UCSD-AML1 (cell line): Measurements from ENCODE around the gene XYLT1.

Experiments used
- DNase-seq: peaks from one replicate; lab custom pipeline; 2025; ENCODE audit not compliant: unreplicated experiment; lab: John Stamatoyannopoulos, UW

Gene XYLT1

DNA sequence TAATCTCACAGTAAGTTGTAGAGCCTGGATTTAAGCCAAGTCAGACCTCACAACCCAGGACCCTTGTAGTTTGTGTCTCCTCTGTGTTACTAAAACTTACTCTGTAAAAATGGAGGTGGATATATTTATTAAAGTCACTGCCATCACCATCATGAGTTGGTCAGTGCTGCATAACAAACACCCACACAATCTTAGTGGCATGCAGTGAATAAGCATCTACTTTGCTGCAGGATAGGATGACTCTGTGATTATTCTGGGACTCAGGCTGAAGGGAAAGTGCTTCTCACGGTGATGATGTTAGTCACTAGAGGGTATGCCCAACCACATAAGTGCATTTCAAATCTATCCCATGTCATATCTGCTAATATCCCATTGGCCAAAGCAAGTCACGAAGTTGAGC is 398.7 kb downstream of the XYLT1 start:
- no peak for DNase-seq

DNA sequence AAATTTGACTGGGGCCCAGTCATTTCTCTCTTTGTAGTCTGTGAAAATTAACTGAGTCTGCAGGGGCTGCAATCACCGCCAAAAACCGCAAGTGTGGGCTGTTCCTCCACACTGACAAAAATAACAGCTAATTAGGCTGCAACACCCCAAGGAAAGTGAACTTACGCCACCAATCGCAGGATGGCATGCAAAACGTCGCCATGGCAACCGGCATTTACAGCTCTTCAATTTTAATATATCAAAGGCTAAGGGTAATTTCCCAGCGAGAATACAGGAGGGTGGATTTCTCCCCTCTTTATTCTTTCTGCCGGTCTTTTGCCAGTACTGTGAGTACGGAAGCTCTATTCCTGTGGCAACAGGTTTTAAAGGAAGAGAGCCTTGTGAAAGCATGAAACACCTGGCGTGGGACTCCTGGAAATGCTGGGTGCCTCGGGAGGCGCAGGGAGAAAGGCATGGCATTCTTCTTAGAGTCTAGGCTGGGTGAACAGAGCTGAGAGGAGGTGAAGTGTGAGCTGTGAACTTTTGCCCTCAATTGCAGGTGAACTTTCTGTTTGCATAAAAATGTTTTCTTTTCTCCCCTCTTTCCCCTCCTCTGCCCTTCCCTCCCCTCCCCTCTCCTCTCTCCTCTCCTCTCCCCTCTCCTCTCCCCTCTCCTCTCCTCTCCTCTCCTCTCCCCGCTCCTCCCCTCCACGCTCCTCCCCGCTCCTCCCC is 399.7 kb downstream of the XYLT1 start:
- no peak for DNase-seq

DNA sequence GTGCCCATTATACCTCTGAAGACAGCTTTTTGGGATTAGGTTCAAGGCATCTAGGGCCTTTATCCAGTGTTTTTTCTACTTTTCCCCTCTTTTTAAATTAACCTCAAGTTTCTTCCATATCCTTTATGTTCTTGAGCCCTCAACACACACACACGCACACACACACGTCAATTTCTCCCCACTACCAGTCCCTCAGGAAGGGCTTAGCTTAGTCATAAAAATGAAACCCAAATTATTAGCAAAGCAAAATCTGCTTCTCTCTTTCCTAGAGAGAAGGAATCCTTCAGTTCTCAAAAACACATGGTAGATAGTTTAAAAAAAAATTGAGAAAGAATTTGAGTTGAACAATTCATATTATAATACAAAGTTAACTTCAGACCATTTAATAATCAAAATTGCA is 401.1 kb downstream of the XYLT1 start:
- DNase-seq = no peak

DNA sequence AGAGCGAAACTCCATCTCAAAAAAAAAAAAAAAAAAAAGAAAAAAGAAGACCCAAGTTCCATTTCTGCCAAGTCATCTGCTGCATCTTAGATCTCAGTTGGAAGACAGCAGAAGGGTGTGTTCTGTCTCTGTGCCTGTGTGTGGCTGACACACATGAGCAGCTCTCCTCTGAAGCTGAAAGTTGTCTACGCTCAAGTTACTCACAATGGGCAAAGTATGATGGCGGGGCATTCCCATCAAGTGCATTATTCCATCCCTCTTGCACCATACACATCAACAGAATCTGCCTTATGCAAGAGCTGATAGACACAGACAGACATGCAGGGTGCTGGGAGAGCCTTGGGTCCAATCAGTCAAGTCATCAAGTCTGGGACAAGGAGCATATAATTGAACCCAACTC is 402.2 kb downstream of the XYLT1 start:
- no peak for DNase-seq

DNA sequence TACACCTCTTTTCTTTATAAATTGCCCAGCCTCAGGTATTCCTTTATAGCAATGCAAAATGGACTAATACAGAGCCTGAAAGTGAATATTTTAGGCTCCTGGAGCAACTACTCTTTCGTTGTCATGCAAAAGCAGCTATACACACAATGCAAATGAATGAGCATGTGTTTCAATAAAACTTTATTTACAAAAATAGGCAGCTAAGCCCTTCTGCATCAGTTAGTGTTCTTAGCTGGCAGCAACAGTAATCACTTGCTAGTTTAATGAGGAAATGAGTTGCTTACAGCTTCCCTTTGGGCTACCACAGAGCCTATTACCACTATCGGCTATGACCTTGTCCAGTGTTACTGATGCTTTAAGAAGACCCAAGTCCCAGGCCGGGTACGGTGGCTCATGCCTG is 402.9 kb downstream of the XYLT1 start:
- no peak for DNase-seq

DNA sequence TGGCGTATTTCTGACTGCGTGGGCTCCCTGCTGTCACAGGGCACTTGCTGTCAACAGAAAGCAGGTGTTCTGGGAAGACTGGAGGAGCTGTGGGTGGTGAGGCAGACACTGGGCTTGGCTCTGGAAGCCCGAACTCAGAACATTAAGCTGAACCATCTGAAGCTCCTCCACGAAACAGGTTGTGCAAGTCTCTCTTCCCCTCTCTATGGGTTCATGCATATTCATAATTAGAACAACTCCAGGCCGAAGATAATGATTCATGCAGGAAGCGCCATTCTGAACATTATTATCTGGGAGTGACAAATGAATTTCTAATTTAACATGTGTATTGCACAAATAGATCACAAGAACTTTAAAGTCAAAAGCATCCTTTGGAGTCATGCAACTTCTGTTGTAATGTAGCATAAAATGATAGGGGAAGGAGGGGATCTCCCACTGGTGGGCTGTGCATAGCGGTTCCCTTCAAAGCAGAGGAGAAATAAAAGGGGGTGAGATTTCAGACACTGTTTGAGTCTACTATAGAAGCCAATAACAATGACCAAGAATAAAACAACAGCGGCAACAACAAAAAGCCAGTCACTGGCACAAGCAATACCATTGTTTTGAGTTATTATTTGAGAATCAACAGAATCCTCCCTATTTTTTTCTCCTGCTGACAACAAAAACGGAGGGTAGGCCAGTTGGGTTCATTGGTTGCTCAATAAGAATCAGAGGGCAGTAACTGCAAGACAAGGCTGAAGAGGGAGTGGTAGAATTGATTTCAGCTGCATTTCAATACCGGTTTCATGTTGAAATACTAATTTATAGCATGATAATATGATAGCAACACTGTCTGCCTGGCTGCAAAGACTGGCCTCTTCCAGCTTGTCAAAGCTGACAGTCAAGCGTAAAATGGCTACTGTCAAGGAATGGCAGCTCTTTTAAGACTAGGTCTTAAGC is 407.3 kb downstream of the XYLT1 start:
- no peak for DNase-seq

DNA sequence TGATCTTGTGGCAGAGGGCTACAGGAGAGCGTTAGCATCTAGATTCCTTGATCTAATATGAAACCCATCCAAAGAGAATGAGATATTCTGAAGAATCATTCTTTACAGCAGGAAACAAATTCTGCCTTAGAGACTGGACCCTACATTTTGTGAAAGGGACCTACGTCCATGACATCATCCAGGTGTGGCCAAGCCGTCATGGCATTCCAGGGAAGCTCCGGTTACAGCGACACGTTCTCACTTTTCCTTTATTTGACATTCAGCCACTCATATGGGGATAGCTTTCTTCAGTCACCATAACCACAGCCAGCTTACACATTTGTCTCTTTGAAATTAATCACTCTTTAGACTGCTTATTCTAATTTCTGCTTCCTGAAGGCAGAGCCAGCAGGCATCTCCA is 408.1 kb downstream of the XYLT1 start:
- DNase-seq = no peak

DNA sequence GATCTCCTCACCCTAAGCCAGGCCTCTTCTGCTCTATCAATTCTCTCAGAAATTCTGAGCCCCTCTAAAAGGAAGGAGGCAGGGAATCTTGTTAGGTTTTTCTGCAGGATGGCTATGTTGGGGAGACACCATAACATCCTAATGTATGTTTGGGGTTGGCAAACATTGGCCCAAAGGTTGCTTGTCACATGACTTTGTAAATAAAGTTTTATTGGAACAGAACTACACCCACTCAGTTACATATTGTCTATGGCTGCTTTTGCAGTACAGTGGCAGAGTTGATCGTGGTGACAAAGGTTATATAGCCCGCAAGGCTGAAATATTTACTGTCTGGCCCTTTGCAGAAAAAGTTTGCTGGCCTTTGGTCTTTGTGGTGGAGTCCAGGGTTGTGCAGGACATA is 409.4 kb downstream of the XYLT1 start:
- no peak for DNase-seq

DNA sequence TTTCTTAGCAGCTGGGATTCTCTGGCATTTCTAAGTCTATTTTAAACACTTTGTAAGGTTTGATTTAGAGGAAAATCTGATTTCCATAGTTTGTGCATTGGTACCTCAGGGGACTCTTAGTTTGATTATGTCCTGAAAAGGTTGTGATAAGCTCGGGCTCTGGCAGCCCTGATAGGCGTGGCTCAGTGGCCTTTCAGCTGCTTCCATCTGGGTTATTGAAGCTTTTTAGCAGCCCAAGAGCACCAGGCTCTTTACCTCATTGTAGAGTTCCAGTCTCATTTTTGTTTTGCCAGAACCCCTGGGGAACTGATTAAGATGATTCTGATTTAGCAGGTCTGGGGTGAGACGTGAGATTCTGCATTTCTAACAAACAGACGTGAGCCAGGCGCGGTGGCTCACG is 412.3 kb downstream of the XYLT1 start:
- no peak for DNase-seq

DNA sequence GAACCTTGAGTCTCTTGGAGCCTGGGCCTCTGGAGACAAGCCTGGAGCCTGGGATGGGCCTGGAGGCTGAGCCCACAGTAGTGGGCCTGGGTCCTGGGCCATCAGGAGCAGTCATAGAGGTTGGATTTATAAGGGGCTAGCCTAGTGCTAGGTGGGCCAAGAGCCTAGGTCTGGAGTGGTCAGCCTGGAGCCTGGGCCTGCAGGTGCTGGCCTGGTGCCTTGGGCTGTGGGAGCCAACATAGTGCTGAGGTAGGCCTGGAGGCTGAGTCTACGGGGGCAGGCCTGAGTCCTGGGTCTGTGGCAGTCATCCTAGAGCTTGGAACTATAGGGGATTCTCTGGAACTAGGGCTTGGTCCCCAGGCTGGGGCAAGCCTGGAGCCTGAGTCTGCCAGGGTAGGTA is 414.1 kb downstream of the XYLT1 start:
- DNase-seq = no peak

DNA sequence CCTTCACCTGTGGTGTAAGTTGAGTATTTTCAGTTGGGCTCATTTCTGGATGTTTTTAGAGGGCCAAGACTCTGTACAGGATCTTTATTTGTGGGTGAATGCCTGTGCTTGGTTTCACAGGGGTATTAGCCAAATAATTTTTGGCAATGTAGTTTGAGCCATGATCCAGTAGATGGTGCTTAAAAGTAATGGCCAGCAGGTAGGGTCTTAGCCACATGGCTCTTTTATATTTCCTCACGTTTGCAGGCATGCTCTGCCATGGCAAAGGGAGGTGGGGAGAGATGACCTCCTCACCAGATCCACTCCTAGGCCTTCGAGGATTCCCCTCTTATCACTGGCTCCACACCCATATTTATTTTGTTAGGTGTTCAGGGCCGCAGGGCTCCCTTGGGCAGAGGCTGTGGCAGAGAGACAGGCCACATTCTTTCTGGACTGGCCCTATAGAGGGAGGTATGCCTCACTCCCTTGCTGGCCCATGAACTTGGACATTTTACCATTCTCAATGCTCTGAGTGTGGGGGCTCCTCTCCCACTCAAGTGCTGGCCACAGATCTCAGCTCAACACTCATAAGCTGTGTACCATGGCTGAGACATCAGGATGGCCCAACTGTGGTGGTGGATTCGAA is 417.1 kb downstream of the XYLT1 start:
- no peak for DNase-seq
